ENCODE results near the gene S100A10. TPM values are rescaled to one million over a fixed set of nuclear protein-coding genes. Genes with fewer than 3 reads are reported as not detected.

Gene S100A10
- total and polyA plus RNA-seq, 2 of the 4 experiments (the other 2 are of a cell fraction) = 86.0 to 277 TPM

GRCh38 chr1:151963288-151963687 is 30.4 kb downstream of the S100A10 start:
- Histone ChIP-seq H3K4me1 (ENCODE audit: control insufficient read depth, insufficient read depth, low read length) (no peaks in the 10 kb centered on the region), H3K9ac (ENCODE audit: low read depth, low read length) (no peak overlapping the region), H2BK20ac (ENCODE audit: low read depth, low read length) (no peak overlapping the region), H3K56ac (ENCODE audit: extremely low read depth, insufficient read depth, low read length) (no peak overlapping the region), H3K23ac (ENCODE audit: low read depth, low read length) (no peak overlapping the region), H3K79me1 (ENCODE audit: low read depth in 1 of 2, low read length in 2 of 2) (no peaks in the 10 kb centered on the region), H3K27ac (ENCODE audit: insufficient read depth, low read length) (no peak overlapping the region), H3K4me3 (ENCODE audit: insufficient read depth, low read depth, low read length) (no peak overlapping the region), H3K9me1 (ENCODE audit: insufficient read depth, low read length) (peaks cover 4% of the 10 kb centered on the region; the same call in 1 of the 2 replicates), H2BK120ac (ENCODE audit: low read depth, low read length) (no peak overlapping the region), H4K91ac (ENCODE audit: insufficient read depth, low read depth, low read length) (no peak overlapping the region), H3K4ac (ENCODE audit: low read depth, low read length) (no peak overlapping the region), H4K8ac (ENCODE audit: low read depth in 2 of 2, low read length in 2 of 2) (no peak overlapping the region), H2AFZ (replicated peaks; ENCODE audit: low read length, poor library complexity) (no peak overlapping the region), H2AK5ac (ENCODE audit: low read depth, low read length) (no peak overlapping the region), H3K4me2 (ENCODE audit: low read depth, low read length) (no peak overlapping the region), H3K36me3 (ENCODE audit: control insufficient read depth, insufficient read depth, low read length) (no peaks in the 10 kb centered on the region), H4K5ac (ENCODE audit: low read depth, low read length) (no peak overlapping the region), H2BK5ac (ENCODE audit: low read depth, low read length, poor library complexity, severe bottlenecking) (no peak overlapping the region), H3K27me3 (ENCODE audit: control insufficient read depth, insufficient read depth, low read length) (no peaks in the 10 kb centered on the region; the same call in 1 of the 2 replicates), H4K20me1 (ENCODE audit: insufficient read depth, low read length) (peaks cover 5% of the 10 kb centered on the region; the same call in 1 of the 2 replicates), H3K14ac (replicated peaks; ENCODE audit: low read depth, low read length) (no peak overlapping the region), H3K18ac (ENCODE audit: low read depth, low read length) (no peak overlapping the region), H3K9me3 (ENCODE audit: control insufficient read depth, insufficient read depth, low read length) (no peaks in the 10 kb centered on the region), H2BK15ac (ENCODE audit: low read depth, low read length) (no peak overlapping the region), H2AK9ac (replicated peaks; ENCODE audit: low read depth, low read length, poor library complexity) (no peak overlapping the region)
- dilution Hi-C loops (cut with HindIII; ENCODE audit: low sequenced_read_pairs, unreplicated experiment) (no loop called here), in situ Hi-C loops (cut with MboI; ENCODE audit: low sequenced_read_pairs) (no loop called here), intact Hi-C loops (cut with micrococcal nuclease) (no loop called here)
- TF ChIP-seq BHLHE40 (IDR thresholded peaks at IDR 0.05; ENCODE audit: low read depth, low read length) = no peak
- TF ChIP-seq RAD21 (IDR thresholded peaks at IDR 0.05; ENCODE audit: low read length) = no peak
- TF ChIP-seq CTCF (conservative IDR thresholded peaks at IDR 0.05; ENCODE audit: low read depth, low read length) = no peak
- no peak for TF ChIP-seq RFX5 (IDR thresholded peaks at IDR 0.05; ENCODE audit: low read depth, low read length)
- no peak for TF ChIP-seq USF2 (IDR thresholded peaks at IDR 0.05; ENCODE audit: low read depth, low read length)
- no peak for TF ChIP-seq POLR2A (IDR thresholded peaks at IDR 0.05; ENCODE audit: low read depth, low read length)
- no peak for TF ChIP-seq NFE2L2 (IDR thresholded peaks at IDR 0.05; ENCODE audit: low read depth, low read length)
- no peak for TF ChIP-seq MAZ (IDR thresholded peaks at IDR 0.05; ENCODE audit: borderline replicate concordance, low read depth, low read length)
- BruUV-seq (replicated peaks) = no TSS peak
- CTCF ChIA-PET = no interaction called here
- ATAC-seq (ENCODE audit: low read depth) (no peak), DNase-seq (no peak)
- POLR2A ChIA-PET (ENCODE audit: unreplicated experiment) = no interaction called here
- WGBS, 2 experiments (ENCODE audit: extremely low coverage in 2 of 2, insufficient read length in 1 of 2) = no CpG with 5 or more reads among the region's 2 CpGs

All from IMR-90 (cell line).